ENCODE results near the gene GCDH.
"Not testable (repeated sequence)": the region's sequence is repeated elsewhere in the genome, so short reads cannot be mapped to it uniquely, and the experiment has no call there.

GCDH gene

GRCh38 chr19:12907166-12907565 lies 16.2 kb downstream of the GCDH start:
- H3K4me1 ChIP-seq (ENCODE audit: control insufficient read depth, insufficient read depth, low read length): peaks cover under 1% of the 10 kb centered on the region; the same call in 1 of the 2 replicates
- H3K27ac ChIP-seq (ENCODE audit: low read length): no peak overlapping the region
- WGBS (ENCODE audit: insufficient coverage, insufficient read length): no CpG with 5 or more reads among the region's 9 CpGs
- H3K9me3 ChIP-seq (ENCODE audit: control insufficient read depth, insufficient read depth, low read length): no peaks in the 10 kb centered on the region
- no peak for DNase-seq (ENCODE audit: low read depth, low spot score)
- no peak overlapping the region for H3K4me3 ChIP-seq (ENCODE audit: low read length)
- no peaks in the 10 kb centered on the region for H3K36me3 ChIP-seq (ENCODE audit: control insufficient read depth, insufficient read depth, low read length)
- no peaks in the 10 kb centered on the region for H3K27me3 ChIP-seq (ENCODE audit: control insufficient read depth, insufficient read depth, low read length)

GRCh38 chr19:12912571-12912970 lies 21.6 kb downstream of the GCDH start:
- Histone ChIP-seq H3K27me3 (ENCODE audit: control insufficient read depth, insufficient read depth, low read length) (no peaks in the 10 kb centered on the region), H3K27ac (ENCODE audit: low read length) (no peak overlapping the region), H3K36me3 (ENCODE audit: control insufficient read depth, insufficient read depth, low read length) (no peaks in the 10 kb centered on the region), H3K4me1 (ENCODE audit: control insufficient read depth, insufficient read depth, low read length) (peaks cover 3% of the 10 kb centered on the region; the same call in 1 of the 2 replicates), H3K4me3 (ENCODE audit: low read length) (no peak overlapping the region), H3K9me3 (ENCODE audit: control insufficient read depth, insufficient read depth, low read length) (no peaks in the 10 kb centered on the region)
- no peak for DNase-seq (ENCODE audit: low read depth, low spot score)
- WGBS (ENCODE audit: insufficient coverage, insufficient read length): no CpG with 5 or more reads among the region's 4 CpGs

GRCh38 chr19:12913011-12913561 lies 22.1 kb downstream of the GCDH start:
- DNase-seq (ENCODE audit: low read depth, low spot score): no peak
- no CpG with 5 or more reads among the region's 22 CpGs for WGBS (ENCODE audit: insufficient coverage, insufficient read length)
- H3K4me3 ChIP-seq (ENCODE audit: low read length): no peak overlapping the region

GRCh38 chr19:12913851-12914690 lies 23.1 kb downstream of the GCDH start:
- WGBS (ENCODE audit: insufficient coverage, insufficient read length): no CpG with 5 or more reads among the region's 12 CpGs
- Histone ChIP-seq H3K27ac (ENCODE audit: low read length) (no peak overlapping the region), H3K4me3 (ENCODE audit: low read length) (no peak overlapping the region), H3K27me3 (ENCODE audit: control insufficient read depth, insufficient read depth, low read length) (peaks cover 4% of the 10 kb centered on the region; the same call in 1 of the 2 replicates), H3K4me1 (ENCODE audit: control insufficient read depth, insufficient read depth, low read length) (peaks cover 5% of the 10 kb centered on the region), H3K9me3 (ENCODE audit: control insufficient read depth, insufficient read depth, low read length) (no peaks in the 10 kb centered on the region), H3K36me3 (ENCODE audit: control insufficient read depth, insufficient read depth, low read length) (no peaks in the 10 kb centered on the region)
- DNase-seq (ENCODE audit: low read depth, low spot score): no peak

More at GRCh38 chr19:12913011-12913561, 22.1 kb downstream of the GCDH start:
- peaks cover 3% of the 10 kb centered on the region; the same call in 1 of the 2 replicates for H3K4me1 ChIP-seq (ENCODE audit: control insufficient read depth, insufficient read depth, low read length)
- H3K27me3 ChIP-seq (ENCODE audit: control insufficient read depth, insufficient read depth, low read length): no peaks in the 10 kb centered on the region; the same call in 1 of the 2 replicates
- H3K9me3 ChIP-seq (ENCODE audit: control insufficient read depth, insufficient read depth, low read length): no peaks in the 10 kb centered on the region
- no peaks in the 10 kb centered on the region for H3K36me3 ChIP-seq (ENCODE audit: control insufficient read depth, insufficient read depth, low read length)
- H3K27ac ChIP-seq (ENCODE audit: low read length): no peak overlapping the region

- H3K4me1 ChIP-seq (ENCODE audit: control insufficient read depth, insufficient read depth, low read length); DNase-seq (ENCODE audit: low read depth, low spot score); H3K36me3 ChIP-seq (ENCODE audit: control insufficient read depth, insufficient read depth, low read length); H3K4me3 ChIP-seq (ENCODE audit: low read length); H3K27me3 ChIP-seq (ENCODE audit: control insufficient read depth, insufficient read depth, low read length); H3K9me3 ChIP-seq (ENCODE audit: control insufficient read depth, insufficient read depth, low read length); H3K27ac ChIP-seq (ENCODE audit: low read length): not testable (repeated sequence)
- no CpG with 5 or more reads among the region's 4 CpGs for WGBS (ENCODE audit: insufficient coverage, insufficient read length)
Measured at GRCh38 chr19:12915860-12916259, 24.9 kb downstream of the GCDH start.

- Histone ChIP-seq H3K4me1 (ENCODE audit: control insufficient read depth, insufficient read depth, low read length) (peaks cover 3% of the 10 kb centered on the region), H3K36me3 (ENCODE audit: control insufficient read depth, insufficient read depth, low read length) (peaks cover 8% of the 10 kb centered on the region), H3K27ac (ENCODE audit: low read length) (no peak overlapping the region), H3K27me3 (ENCODE audit: control insufficient read depth, insufficient read depth, low read length) (peaks cover 4% of the 10 kb centered on the region; the same call in 1 of the 2 replicates), H3K4me3 (ENCODE audit: low read length) (no peak overlapping the region), H3K9me3 (ENCODE audit: control insufficient read depth, insufficient read depth, low read length) (no peaks in the 10 kb centered on the region)
- WGBS (ENCODE audit: insufficient coverage, insufficient read length): no CpG with 5 or more reads among the region's 14 CpGs
- DNase-seq (ENCODE audit: low read depth, low spot score): no peak
Measured at GRCh38 chr19:12918253-12918652, 27.3 kb downstream of the GCDH start.

- no peak overlapping the region for H3K27ac ChIP-seq (ENCODE audit: low read length)
- WGBS (ENCODE audit: insufficient coverage, insufficient read length): no CpG with 5 or more reads among the region's 3 CpGs
- no peak overlapping the region for H3K4me3 ChIP-seq (ENCODE audit: low read length)
- peaks cover 22% of the 10 kb centered on the region for H3K36me3 ChIP-seq (ENCODE audit: control insufficient read depth, insufficient read depth, low read length)
- no peaks in the 10 kb centered on the region for H3K9me3 ChIP-seq (ENCODE audit: control insufficient read depth, insufficient read depth, low read length)
- H3K27me3 ChIP-seq (ENCODE audit: control insufficient read depth, insufficient read depth, low read length): peaks cover 4% of the 10 kb centered on the region; the same call in 1 of the 2 replicates
- no peak for DNase-seq (ENCODE audit: low read depth, low spot score)
- H3K4me1 ChIP-seq (ENCODE audit: control insufficient read depth, insufficient read depth, low read length): peaks cover 2% of the 10 kb centered on the region; the same call in 1 of the 2 replicates
Measured at GRCh38 chr19:12921047-12921446, 30.1 kb downstream of the GCDH start.

- Histone ChIP-seq H3K4me1 (ENCODE audit: control insufficient read depth, insufficient read depth, low read length) (peaks cover 2% of the 10 kb centered on the region; the same call in 1 of the 2 replicates), H3K36me3 (ENCODE audit: control insufficient read depth, insufficient read depth, low read length) (peaks cover 32% of the 10 kb centered on the region), H3K27me3 (ENCODE audit: control insufficient read depth, insufficient read depth, low read length) (peaks cover 4% of the 10 kb centered on the region; the same call in 1 of the 2 replicates), H3K4me3 (ENCODE audit: low read length) (no peak overlapping the region), H3K9me3 (ENCODE audit: control insufficient read depth, insufficient read depth, low read length) (no peaks in the 10 kb centered on the region), H3K27ac (ENCODE audit: low read length) (no peak overlapping the region)
- no peak for DNase-seq (ENCODE audit: low read depth, low spot score)
- no CpG with 5 or more reads among the region's 4 CpGs for WGBS (ENCODE audit: insufficient coverage, insufficient read length)
Measured at GRCh38 chr19:12922959-12923358, 32.0 kb downstream of the GCDH start.

GRCh38 chr19:12924621-12925310 lies 33.8 kb downstream of the GCDH start:
- no CpG with 5 or more reads among the region's 29 CpGs for WGBS (ENCODE audit: insufficient coverage, insufficient read length)
- Histone ChIP-seq H3K27me3 (ENCODE audit: control insufficient read depth, insufficient read depth, low read length) (no peaks in the 10 kb centered on the region), H3K4me3 (ENCODE audit: low read length) (no peak overlapping the region), H3K9me3 (ENCODE audit: control insufficient read depth, insufficient read depth, low read length) (no peaks in the 10 kb centered on the region), H3K36me3 (ENCODE audit: control insufficient read depth, insufficient read depth, low read length) (peaks cover 45% of the 10 kb centered on the region), H3K4me1 (ENCODE audit: control insufficient read depth, insufficient read depth, low read length) (no peaks in the 10 kb centered on the region), H3K27ac (ENCODE audit: low read length) (no peak overlapping the region)
- DNase-seq (ENCODE audit: low read depth, low spot score): no peak

GRCh38 chr19:12930002-12930645 lies 39.2 kb downstream of the GCDH start:
- H3K36me3 ChIP-seq (ENCODE audit: control insufficient read depth, insufficient read depth, low read length): peaks cover 32% of the 10 kb centered on the region
- no CpG with 5 or more reads among the region's 19 CpGs for WGBS (ENCODE audit: insufficient coverage, insufficient read length)

More at GRCh38 chr19:12930002-12930645, 39.2 kb downstream of the GCDH start:
- H3K4me1 ChIP-seq (ENCODE audit: control insufficient read depth, insufficient read depth, low read length): peaks cover 4% of the 10 kb centered on the region
- H3K27me3 ChIP-seq (ENCODE audit: control insufficient read depth, insufficient read depth, low read length): no peaks in the 10 kb centered on the region
- no peak overlapping the region for H3K27ac ChIP-seq (ENCODE audit: low read length)
- no peak for DNase-seq (ENCODE audit: low read depth, low spot score)
- no peaks in the 10 kb centered on the region for H3K9me3 ChIP-seq (ENCODE audit: control insufficient read depth, insufficient read depth, low read length)
- H3K4me3 ChIP-seq (ENCODE audit: low read length): no peak overlapping the region
